ENCODE data around the gene KDM4C.

KDM4C gene

DNA sequence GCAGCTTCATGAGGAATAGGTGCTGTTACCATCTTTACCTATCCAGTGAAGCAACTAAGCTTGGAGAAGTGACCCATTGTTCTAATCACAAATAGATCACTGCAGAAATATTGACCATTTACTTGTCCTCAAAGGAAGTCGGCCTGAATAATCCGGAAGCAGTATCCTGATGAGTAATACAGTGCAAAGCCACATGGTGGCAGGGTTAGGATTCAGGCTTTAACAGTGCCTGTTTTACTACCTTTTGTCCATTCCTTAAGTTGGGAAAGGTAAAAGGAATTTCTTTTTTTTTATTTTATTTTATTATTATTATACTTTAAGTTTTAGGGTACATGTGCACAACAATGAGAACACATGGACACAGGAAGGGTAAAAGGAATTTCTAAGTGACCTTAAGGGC, 336.3 kb downstream of the KDM4C start:
- H3K27me3 ChIP-seq (ENCODE audit: insufficient read depth, low read length): no peaks in the 10 kb centered on the region
- peaks cover 10% of the 10 kb centered on the region for H3K4me1 ChIP-seq (ENCODE audit: control insufficient read depth, insufficient read depth, low read length, unreplicated experiment)
- no peak overlapping the region for H2AFZ ChIP-seq (ENCODE audit: low read length, unreplicated experiment)
- no peaks in the 10 kb centered on the region for H3K36me3 ChIP-seq (ENCODE audit: insufficient read depth, low read length)
- H3K79me2 ChIP-seq (ENCODE audit: control insufficient read depth, insufficient read depth, low read length, unreplicated experiment): no peaks in the 10 kb centered on the region
- H3K4me3 ChIP-seq (ENCODE audit: low read depth, low read length): no peak overlapping the region
- no peak overlapping the region for H3K27ac ChIP-seq (ENCODE audit: low read depth, low read length)

DNA sequence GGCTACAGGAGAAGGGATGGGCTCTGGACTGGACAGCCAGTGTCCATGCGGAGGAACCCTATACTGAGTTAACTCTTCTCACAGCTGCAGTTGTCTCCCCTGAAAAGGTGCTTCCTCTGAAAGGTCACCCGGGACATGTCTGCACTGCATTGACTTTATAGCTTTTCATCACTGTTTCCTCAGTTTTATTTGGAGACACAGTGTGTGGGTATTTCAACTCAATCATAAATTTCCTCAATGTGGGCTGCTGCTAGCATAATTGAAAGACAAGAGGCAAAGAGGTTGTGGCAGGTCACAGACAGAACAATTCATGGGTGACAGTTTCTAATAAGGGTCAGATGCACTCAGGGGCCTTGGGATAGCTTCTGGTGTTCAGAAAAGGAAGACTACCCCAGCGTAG, 336.8 kb downstream of the KDM4C start:
- H3K36me3 ChIP-seq (ENCODE audit: insufficient read depth, low read length): no peaks in the 10 kb centered on the region

DNA sequence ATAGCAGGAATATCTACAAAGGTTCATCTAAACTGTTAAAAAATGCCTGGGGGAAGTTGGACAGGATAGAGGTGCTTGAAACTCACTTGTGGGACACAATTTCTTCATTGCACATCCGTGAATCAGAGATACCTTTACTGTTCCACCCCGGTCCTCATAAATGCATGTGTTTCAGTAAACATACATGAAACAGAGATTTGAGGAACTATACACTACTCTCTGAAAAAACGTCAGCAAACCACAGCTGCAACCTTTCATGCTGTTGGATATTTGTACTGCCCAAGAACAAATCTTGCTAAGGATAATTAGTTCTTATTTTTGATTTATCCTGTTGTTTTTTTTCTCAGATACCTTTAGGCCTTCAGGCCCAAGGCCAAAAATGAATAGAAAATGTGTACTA, 337.3 kb downstream of the KDM4C start:
- Histone ChIP-seq H3K79me2 (ENCODE audit: control insufficient read depth, insufficient read depth, low read length, unreplicated experiment) (no peaks in the 10 kb centered on the region), H2AFZ (ENCODE audit: low read length, unreplicated experiment) (no peak overlapping the region), H3K4me3 (ENCODE audit: low read depth, low read length) (no peak overlapping the region), H3K27ac (ENCODE audit: low read depth, low read length) (no peak overlapping the region), H3K27me3 (ENCODE audit: insufficient read depth, low read length) (no peaks in the 10 kb centered on the region), H3K36me3 (ENCODE audit: insufficient read depth, low read length) (no peaks in the 10 kb centered on the region), H3K4me1 (ENCODE audit: control insufficient read depth, insufficient read depth, low read length, unreplicated experiment) (peaks cover 10% of the 10 kb centered on the region)

More for the DNA sequence above, 336.8 kb downstream of the KDM4C start:
- Histone ChIP-seq H2AFZ (ENCODE audit: low read length, unreplicated experiment) (no peak overlapping the region), H3K27ac (ENCODE audit: low read depth, low read length) (no peak overlapping the region), H3K4me3 (ENCODE audit: low read depth, low read length) (no peak overlapping the region), H3K4me1 (ENCODE audit: control insufficient read depth, insufficient read depth, low read length, unreplicated experiment) (peaks cover 10% of the 10 kb centered on the region), H3K27me3 (ENCODE audit: insufficient read depth, low read length) (no peaks in the 10 kb centered on the region), H3K79me2 (ENCODE audit: control insufficient read depth, insufficient read depth, low read length, unreplicated experiment) (no peaks in the 10 kb centered on the region)

DNA sequence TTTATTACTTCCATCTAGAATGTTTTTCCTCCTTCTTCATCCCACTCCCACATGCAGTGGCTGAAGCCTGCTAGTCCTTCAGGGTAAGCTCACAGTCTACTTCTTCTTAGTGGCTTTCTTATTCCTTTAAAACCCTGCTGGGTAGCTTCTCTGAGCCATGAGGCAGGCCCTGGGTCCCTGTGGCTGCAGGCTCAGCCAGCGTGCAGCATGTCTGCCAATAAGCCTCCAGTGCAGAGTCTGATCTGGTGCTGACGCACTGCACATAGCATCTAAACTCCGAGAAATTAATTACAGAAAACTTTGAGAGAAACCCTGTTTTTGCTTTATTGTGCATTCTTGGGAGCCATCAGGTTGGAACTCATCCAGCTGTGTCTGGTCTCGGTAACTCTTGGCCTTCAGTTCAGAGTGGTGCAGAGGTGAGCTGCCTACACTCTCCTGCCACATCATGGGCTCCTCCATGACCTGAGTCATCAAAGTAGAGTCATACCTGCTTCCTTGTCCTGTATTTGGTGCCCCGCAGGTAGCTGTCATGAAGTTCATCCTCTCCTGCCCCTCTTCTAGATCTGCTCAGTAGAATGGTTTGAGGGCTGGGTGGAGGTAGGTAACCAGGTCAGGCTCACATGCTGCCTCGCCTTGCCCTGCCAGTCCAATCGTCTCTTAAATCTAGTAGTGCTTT, 339.4 kb downstream of the KDM4C start:
- no peaks in the 10 kb centered on the region for H3K79me2 ChIP-seq (ENCODE audit: control insufficient read depth, insufficient read depth, low read length, unreplicated experiment)
- H3K4me1 ChIP-seq (ENCODE audit: control insufficient read depth, insufficient read depth, low read length, unreplicated experiment): peaks cover 10% of the 10 kb centered on the region
- H3K27me3 ChIP-seq (ENCODE audit: insufficient read depth, low read length): no peaks in the 10 kb centered on the region
- no peak overlapping the region for H2AFZ ChIP-seq (ENCODE audit: low read length, unreplicated experiment)
- H3K27ac ChIP-seq (ENCODE audit: low read depth, low read length): no peak overlapping the region
- H3K36me3 ChIP-seq (ENCODE audit: insufficient read depth, low read length): no peaks in the 10 kb centered on the region
- H3K4me3 ChIP-seq (ENCODE audit: low read depth, low read length): no peak overlapping the region

- H3K36me3 ChIP-seq (ENCODE audit: insufficient read depth, low read length): no peaks in the 10 kb centered on the region
- H3K79me2 ChIP-seq (ENCODE audit: control insufficient read depth, insufficient read depth, low read length, unreplicated experiment): no peaks in the 10 kb centered on the region
- peaks cover 10% of the 10 kb centered on the region for H3K4me1 ChIP-seq (ENCODE audit: control insufficient read depth, insufficient read depth, low read length, unreplicated experiment)
- no peak overlapping the region for H3K4me3 ChIP-seq (ENCODE audit: low read depth, low read length)
- no peaks in the 10 kb centered on the region for H3K27me3 ChIP-seq (ENCODE audit: insufficient read depth, low read length)
- H3K27ac ChIP-seq (ENCODE audit: low read depth, low read length): no peak overlapping the region
- H2AFZ ChIP-seq (ENCODE audit: low read length, unreplicated experiment): no peak overlapping the region
Measured at GRCh38 chr9:7097785-7098752, 340.3 kb downstream of the KDM4C start.

GRCh38 chr9:7103367-7103766, 345.6 kb downstream of the KDM4C start:
- Histone ChIP-seq H3K36me3 (ENCODE audit: insufficient read depth, low read length) (peaks cover 17% of the 10 kb centered on the region), H3K79me2 (ENCODE audit: control insufficient read depth, insufficient read depth, low read length, unreplicated experiment) (no peaks in the 10 kb centered on the region), H3K4me3 (ENCODE audit: low read depth, low read length) (no peak overlapping the region), H3K27me3 (ENCODE audit: insufficient read depth, low read length) (no peaks in the 10 kb centered on the region), H2AFZ (ENCODE audit: low read length, unreplicated experiment) (no peak overlapping the region), H3K27ac (ENCODE audit: low read depth, low read length) (no peak overlapping the region), H3K4me1 (ENCODE audit: control insufficient read depth, insufficient read depth, low read length, unreplicated experiment) (peaks cover 2% of the 10 kb centered on the region)

DNA sequence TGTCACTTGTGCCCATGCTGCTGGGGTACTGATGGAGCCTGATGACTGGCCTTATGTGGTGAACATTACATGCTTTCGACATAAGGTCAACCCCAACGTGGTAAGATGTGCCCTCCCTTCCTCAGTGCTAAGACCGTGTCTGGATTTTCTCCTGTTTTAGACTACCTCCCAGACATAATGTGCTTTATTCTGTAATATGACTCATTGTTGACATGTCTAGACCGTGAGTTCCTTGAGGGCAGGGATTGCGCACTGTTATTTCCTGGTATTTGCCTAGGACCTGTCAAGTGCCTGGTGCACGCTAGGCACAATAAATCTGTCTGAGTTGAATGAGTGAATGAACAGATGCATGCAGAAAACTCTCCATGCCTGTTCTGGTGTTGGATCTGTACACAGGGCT, 346.0 kb downstream of the KDM4C start:
- Histone ChIP-seq H2AFZ (ENCODE audit: low read length, unreplicated experiment) (no peak overlapping the region), H3K4me1 (ENCODE audit: control insufficient read depth, insufficient read depth, low read length, unreplicated experiment) (no peaks in the 10 kb centered on the region), H3K27me3 (ENCODE audit: insufficient read depth, low read length) (no peaks in the 10 kb centered on the region), H3K36me3 (ENCODE audit: insufficient read depth, low read length) (peaks cover 17% of the 10 kb centered on the region), H3K4me3 (ENCODE audit: low read depth, low read length) (no peak overlapping the region), H3K79me2 (ENCODE audit: control insufficient read depth, insufficient read depth, low read length, unreplicated experiment) (no peaks in the 10 kb centered on the region), H3K27ac (ENCODE audit: low read depth, low read length) (no peak overlapping the region)

- Histone ChIP-seq H2AFZ (ENCODE audit: low read length, unreplicated experiment) (no peak overlapping the region), H3K36me3 (ENCODE audit: insufficient read depth, low read length) (peaks cover 17% of the 10 kb centered on the region), H3K27me3 (ENCODE audit: insufficient read depth, low read length) (no peaks in the 10 kb centered on the region), H3K79me2 (ENCODE audit: control insufficient read depth, insufficient read depth, low read length, unreplicated experiment) (no peaks in the 10 kb centered on the region), H3K27ac (ENCODE audit: low read depth, low read length) (no peak overlapping the region), H3K4me1 (ENCODE audit: control insufficient read depth, insufficient read depth, low read length, unreplicated experiment) (no peaks in the 10 kb centered on the region), H3K4me3 (ENCODE audit: low read depth, low read length) (no peak overlapping the region)
Measured at GRCh38 chr9:7104625-7105024, 346.9 kb downstream of the KDM4C start.

GRCh38 chr9:7105095-7105494, 347.3 kb downstream of the KDM4C start:
- H3K4me3 ChIP-seq (ENCODE audit: low read depth, low read length): no peak overlapping the region
- no peaks in the 10 kb centered on the region for H3K27me3 ChIP-seq (ENCODE audit: insufficient read depth, low read length)
- no peak overlapping the region for H2AFZ ChIP-seq (ENCODE audit: low read length, unreplicated experiment)
- H3K4me1 ChIP-seq (ENCODE audit: control insufficient read depth, insufficient read depth, low read length, unreplicated experiment): no peaks in the 10 kb centered on the region
- H3K79me2 ChIP-seq (ENCODE audit: control insufficient read depth, insufficient read depth, low read length, unreplicated experiment): no peaks in the 10 kb centered on the region
- H3K36me3 ChIP-seq (ENCODE audit: insufficient read depth, low read length): peaks cover 17% of the 10 kb centered on the region
- no peak overlapping the region for H3K27ac ChIP-seq (ENCODE audit: low read depth, low read length)

GRCh38 chr9:7108936-7109335, 351.2 kb downstream of the KDM4C start:
- no peak overlapping the region for H2AFZ ChIP-seq (ENCODE audit: low read length, unreplicated experiment)
- no peaks in the 10 kb centered on the region for H3K79me2 ChIP-seq (ENCODE audit: control insufficient read depth, insufficient read depth, low read length, unreplicated experiment)
- no peaks in the 10 kb centered on the region for H3K27me3 ChIP-seq (ENCODE audit: insufficient read depth, low read length)
- no peaks in the 10 kb centered on the region for H3K4me1 ChIP-seq (ENCODE audit: control insufficient read depth, insufficient read depth, low read length, unreplicated experiment)
- peaks cover 12% of the 10 kb centered on the region for H3K36me3 ChIP-seq (ENCODE audit: insufficient read depth, low read length)
- no peak overlapping the region for H3K4me3 ChIP-seq (ENCODE audit: low read depth, low read length)
- no peak overlapping the region for H3K27ac ChIP-seq (ENCODE audit: low read depth, low read length)

DNA sequence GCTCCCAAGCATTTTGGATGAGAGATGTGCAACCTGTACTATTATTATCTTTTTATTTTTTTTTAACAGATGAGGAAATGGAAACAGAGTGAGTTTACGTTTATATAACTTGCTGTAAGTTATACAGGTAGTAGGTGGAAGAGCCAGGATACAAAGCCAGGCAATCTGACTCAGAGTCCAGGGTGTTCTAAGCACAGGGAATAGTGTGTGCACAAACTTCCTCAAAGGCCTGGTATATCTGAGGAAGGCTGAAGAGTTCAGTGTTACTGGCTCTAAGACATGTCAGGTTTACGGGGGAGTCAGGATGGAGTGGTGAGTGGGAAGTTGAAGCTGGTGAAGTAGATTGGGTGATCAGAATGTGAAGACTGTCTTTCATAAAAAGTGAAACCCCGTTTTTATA, 353.6 kb downstream of the KDM4C start:
- Histone ChIP-seq H2AFZ (ENCODE audit: low read length, unreplicated experiment) (no peak overlapping the region), H3K79me2 (ENCODE audit: control insufficient read depth, insufficient read depth, low read length, unreplicated experiment) (no peaks in the 10 kb centered on the region), H3K4me1 (ENCODE audit: control insufficient read depth, insufficient read depth, low read length, unreplicated experiment) (no peaks in the 10 kb centered on the region), H3K27ac (ENCODE audit: low read depth, low read length) (no peak overlapping the region), H3K27me3 (ENCODE audit: insufficient read depth, low read length) (no peaks in the 10 kb centered on the region), H3K36me3 (ENCODE audit: insufficient read depth, low read length) (no peaks in the 10 kb centered on the region), H3K4me3 (ENCODE audit: low read depth, low read length) (no peak overlapping the region)
